Right renal cortex interstitium (tissue), 3 donors: ENCODE measurements around the gene SWAP70. TPM values are rescaled to one million over a fixed set of nuclear protein-coding genes. Genes with fewer than 3 reads are reported as not detected.

Source experiments
- polyA plus RNA-seq, 3 donors: library from polyadenylated mRNA; unstranded; fragments of 120-200 nt; gene quantifications; one replicate each; pipeline ENCODE4 v1.2.1, GENCODE V29; 2013; ENCODE audit not compliant: insufficient read length in 3 of 3

The SWAP70 gene
- polyA plus RNA-seq, 3 donors: 27.5 to 29.0 (median 28.3) TPM

Other genes starting within 250 kb of the SWAP70 start
- gene ZNF143, start 203.1 kb upstream of the SWAP70 start, polyA plus RNA-seq: 10 to 100 TPM; 30.0 to 34.0 (median 30.2) TPM
- gene WEE1, start 90.4 kb upstream of the SWAP70 start, polyA plus RNA-seq: 10 to 100 TPM; 89.4 to 93.1 (median 91.1) TPM